BJ (cell line): ENCODE data around the gene PRXL2B. TPM values are rescaled to one million over a fixed set of nuclear protein-coding genes. Genes with fewer than 3 reads are reported as not detected.

Source experiments
- CTCF ChIA-PET: fragments of 350-600 bp; formaldehyde crosslinking; extraction: SDS; loops from one replicate; lab custom pipeline; 2021; ENCODE audit warnings: antibody characterized with exemption, inconsistent platforms; lab: Yijun Ruan, JAX
- POLR2A ChIA-PET: fragments of 300-600 bp; sonication (Branson Sonifier 250); formaldehyde crosslinking; extraction: SDS; loops from one replicate; lab custom pipeline; 2021; ENCODE audit warnings: antibody characterized with exemption; lab: Charles Lee
- DNase-seq: peaks from one replicate; pipeline ENCODE4 v3.0.0-alpha.2; 2011; ENCODE audit warnings: low read depth
- H3K27me3 ChIP-seq: 2 replicates; pipeline ENCODE4 v1.6.0; 2011; ENCODE audit warnings: low read length; ENCODE audit not compliant: control insufficient read depth, insufficient read depth
- H3K36me3 ChIP-seq: 2 replicates; pipeline ENCODE4 v1.5.1; 2011; ENCODE audit warnings: low read length; ENCODE audit not compliant: control insufficient read depth, insufficient read depth
- H3K4me3 ChIP-seq: 2 replicates; pipeline ENCODE4 v1.5.1; 2011; ENCODE audit warnings: low read depth, mild to moderate bottlenecking, control low read depth, low read length
- polyA plus RNA-seq: library from polyadenylated mRNA; depleted of rRNA; stranded (reverse); fragments of >200 nt; gene quantifications from 2 replicates; pipeline ENCODE4 v1.2.3, GENCODE V29; 2011
- TF ChIP-seq, protein P1 (sequence below): IDR thresholded peaks from 2 replicates; pipeline ENCODE4 v1.5.1; 2011; ENCODE audit warnings: low read depth, mild to moderate bottlenecking, control low read depth, inconsistent platforms, low read length, moderate library complexity; ENCODE audit not compliant: insufficient read depth

The PRXL2B gene
- polyA plus RNA-seq, 1 experiment: 16.1 TPM

DNA sequence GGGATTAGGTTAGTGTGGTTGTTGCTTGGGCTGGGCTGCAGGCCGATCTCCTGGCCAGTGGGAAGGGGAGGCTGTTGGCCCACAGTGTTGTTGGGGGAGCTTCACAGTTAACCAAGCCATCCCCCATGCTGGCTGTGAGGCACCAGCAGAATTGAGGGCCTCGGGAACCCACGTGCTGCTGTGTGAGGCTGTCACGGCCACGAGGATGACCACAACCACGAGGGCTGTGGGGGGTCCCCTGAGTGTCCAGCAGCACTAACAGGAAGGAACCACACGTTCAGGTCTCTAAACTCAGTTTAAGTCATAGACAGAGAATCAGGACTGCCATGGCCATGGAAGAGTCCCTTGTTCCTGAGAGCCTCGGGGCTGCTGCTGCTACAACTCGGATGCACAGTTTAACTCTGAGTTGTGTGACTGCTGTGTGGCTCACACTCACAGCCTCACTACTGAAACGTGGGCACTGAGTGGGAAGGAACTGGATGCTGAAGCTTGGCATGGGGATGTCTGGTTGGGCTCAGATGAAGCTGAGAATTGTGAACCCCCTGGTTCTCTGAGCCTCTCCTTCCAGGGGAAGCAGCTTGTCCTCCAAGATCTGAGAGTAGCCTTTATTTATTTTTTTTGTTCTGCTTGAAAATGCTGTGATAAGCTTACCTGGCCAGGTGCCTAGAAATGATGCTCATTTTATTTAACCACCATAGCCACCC is 51.0 kb downstream of the PRXL2B start:
- TF ChIP-seq, protein P1, sequence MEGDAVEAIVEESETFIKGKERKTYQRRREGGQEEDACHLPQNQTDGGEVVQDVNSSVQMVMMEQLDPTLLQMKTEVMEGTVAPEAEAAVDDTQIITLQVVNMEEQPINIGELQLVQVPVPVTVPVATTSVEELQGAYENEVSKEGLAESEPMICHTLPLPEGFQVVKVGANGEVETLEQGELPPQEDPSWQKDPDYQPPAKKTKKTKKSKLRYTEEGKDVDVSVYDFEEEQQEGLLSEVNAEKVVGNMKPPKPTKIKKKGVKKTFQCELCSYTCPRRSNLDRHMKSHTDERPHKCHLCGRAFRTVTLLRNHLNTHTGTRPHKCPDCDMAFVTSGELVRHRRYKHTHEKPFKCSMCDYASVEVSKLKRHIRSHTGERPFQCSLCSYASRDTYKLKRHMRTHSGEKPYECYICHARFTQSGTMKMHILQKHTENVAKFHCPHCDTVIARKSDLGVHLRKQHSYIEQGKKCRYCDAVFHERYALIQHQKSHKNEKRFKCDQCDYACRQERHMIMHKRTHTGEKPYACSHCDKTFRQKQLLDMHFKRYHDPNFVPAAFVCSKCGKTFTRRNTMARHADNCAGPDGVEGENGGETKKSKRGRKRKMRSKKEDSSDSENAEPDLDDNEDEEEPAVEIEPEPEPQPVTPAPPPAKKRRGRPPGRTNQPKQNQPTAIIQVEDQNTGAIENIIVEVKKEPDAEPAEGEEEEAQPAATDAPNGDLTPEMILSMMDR: no peak
- Histone ChIP-seq H3K4me3 (no peak overlapping the region), H3K27me3 (no peaks in the 10 kb centered on the region), H3K36me3 (no peaks in the 10 kb centered on the region)
- ChIA-PET POLR2A (no interaction called here), CTCF (no interaction called here)
- no peak for DNase-seq

DNA sequence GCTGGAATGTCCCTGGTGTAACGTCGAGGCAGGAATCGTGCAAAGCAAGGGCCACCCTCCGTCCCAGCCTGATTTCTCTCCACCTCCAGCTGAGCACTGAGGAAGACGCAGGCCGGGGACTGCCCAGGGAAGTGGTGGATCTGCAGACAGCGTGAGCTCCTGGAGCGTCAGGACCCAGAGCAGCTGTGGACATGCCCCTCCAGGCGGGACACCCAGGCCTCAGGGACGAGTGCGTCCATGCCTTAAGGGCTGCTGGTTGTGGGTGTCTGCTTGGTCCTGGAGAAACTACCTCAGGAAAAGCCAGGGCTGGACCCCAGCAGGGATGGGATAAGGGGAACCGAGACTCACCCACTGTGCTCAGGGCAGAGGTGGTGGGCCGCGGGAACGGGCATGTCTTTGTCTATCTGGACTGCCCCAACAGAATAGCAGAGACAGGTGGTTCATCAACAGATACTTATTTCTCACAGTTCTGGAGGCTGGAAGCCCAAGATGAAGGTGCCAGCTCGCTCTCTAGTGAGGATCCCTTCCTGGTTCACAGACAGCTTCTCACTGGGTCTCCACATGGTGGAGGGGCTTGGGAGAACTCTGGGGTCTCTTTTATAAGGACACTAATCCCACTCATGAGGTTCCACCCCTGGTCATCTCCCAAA is 52.0 kb downstream of the PRXL2B start:
- POLR2A ChIA-PET: no interaction called here
- no peak overlapping the region for H3K4me3 ChIP-seq
- TF ChIP-seq, protein P1: no peak
- no peak for DNase-seq
- CTCF ChIA-PET: no interaction called here
- H3K27me3 ChIP-seq: no peaks in the 10 kb centered on the region
- H3K36me3 ChIP-seq: no peaks in the 10 kb centered on the region

DNA sequence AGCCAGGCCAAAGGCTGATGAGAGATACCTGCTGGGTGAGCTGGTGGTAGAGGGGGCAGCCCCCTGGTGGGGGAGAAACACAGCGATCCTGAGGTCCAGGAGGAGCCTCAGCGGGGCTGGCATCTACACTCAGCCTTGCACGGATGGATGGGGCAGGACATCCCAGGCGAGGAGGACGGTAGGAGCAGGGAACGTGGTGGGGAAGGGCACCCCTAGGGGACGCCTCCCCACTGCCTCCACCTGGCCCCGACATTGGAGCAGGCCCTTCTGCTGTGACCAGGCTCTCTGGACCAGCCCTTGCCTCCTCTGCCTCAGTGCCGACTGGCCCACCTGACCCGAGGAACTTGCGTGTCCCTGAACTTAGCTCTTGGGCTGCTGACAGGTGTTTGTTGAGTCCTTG is 52.6 kb downstream of the PRXL2B start:
- CTCF ChIA-PET: no interaction called here

DNA sequence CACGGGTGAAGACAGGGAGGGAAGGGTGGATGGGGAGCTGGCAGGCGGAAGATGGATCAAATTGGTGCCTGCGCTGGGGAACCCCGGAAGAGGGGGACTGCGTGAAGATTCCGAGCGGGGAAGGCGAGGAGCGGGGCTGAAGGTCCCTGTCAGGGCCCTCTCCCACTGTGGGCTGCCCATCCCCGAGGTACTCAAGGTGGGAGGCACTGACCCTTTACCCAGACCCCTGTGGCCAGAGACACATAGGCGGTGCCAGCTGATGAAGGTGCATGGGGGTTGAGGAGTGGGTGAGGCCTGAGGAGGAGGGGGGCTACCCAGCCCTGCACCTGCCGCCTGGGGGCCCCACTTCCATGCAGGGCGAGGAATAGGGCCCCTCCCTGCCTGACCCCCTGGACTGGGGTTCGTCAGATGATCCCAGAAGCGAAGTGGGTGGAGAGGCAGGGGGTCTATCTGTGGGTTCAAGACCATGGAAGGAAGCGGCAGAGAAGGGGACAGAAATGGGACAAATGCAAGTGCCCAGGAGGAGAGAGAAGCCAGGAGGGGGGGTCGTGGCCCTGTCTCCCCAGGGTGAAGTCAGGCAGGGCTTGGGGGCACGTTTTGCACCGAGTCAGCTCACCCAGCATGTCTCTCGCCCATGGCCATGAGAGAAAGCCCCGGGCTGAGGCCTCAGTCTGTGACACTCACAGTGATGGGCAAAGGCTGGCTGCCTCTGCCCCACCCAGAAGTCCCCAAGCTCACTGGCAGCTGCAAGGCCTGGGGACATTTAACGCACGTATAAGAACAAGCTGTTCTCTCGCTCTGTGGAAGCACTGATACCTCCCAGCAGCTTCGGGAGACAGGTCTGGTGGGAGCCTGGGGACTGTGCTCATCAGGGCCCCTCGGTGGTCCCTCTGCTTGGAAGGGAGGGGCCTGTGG is 53.3 kb downstream of the PRXL2B start:
- Histone ChIP-seq H3K36me3 (no peaks in the 10 kb centered on the region), H3K4me3 (no peak overlapping the region), H3K27me3 (no peaks in the 10 kb centered on the region)
- ChIA-PET POLR2A (no interaction called here), CTCF (interaction anchor here (1.3 kb wide), 1 partner anchor 681 kb away, joined by 3 read pairs; no protein-coding TSS in a partner anchor)
- DNase-seq: no peak
- TF ChIP-seq, protein P1: no peak

More for the DNA sequence above, 52.6 kb downstream of the PRXL2B start:
- no peak overlapping the region for H3K4me3 ChIP-seq
- no peaks in the 10 kb centered on the region for H3K36me3 ChIP-seq
- TF ChIP-seq, protein P1: no peak
- DNase-seq: no peak
- no peaks in the 10 kb centered on the region for H3K27me3 ChIP-seq
- POLR2A ChIA-PET: no interaction called here

DNA sequence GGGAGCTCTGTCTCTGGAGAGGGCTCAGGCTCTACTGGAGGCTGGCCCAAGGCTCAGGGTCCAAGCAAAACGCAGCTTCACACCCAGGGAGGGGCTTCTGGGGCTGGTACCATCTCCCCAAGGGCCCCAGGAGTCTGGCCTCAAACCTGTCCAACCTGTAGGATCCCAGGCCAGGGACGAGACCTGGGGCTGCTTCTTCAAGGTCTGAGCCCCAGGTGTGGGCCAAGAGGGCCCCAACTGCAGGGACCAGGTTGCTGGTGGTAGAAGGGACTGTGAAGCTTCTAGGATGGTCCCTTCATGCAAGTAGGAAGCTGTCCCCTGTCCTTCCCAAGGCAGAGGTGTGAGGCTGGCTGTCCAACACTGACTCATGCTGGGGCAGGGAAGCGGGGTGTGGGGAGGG is 54.0 kb downstream of the PRXL2B start:
- Histone ChIP-seq H3K36me3 (no peaks in the 10 kb centered on the region), H3K4me3 (no peak overlapping the region), H3K27me3 (no peaks in the 10 kb centered on the region)
- ChIA-PET CTCF (interaction anchor here (1.3 kb wide), 1 partner anchor 680 kb away, joined by 3 read pairs; no protein-coding TSS in a partner anchor), POLR2A (no interaction called here)
- no peak for DNase-seq
- TF ChIP-seq, protein P1: no peak
